ENCODE results near the gene ACY1.
A peak's percentile ranks its signal among the peaks of the same experiment; 100 is the strongest.

The ACY1 gene

GRCh38 chr3:51994530-51994929 lies 11.2 kb downstream of the ACY1 start:
- DNase-seq = no peak
- H3K27ac ChIP-seq = peak overlapping the region; percentile 90
- in situ Hi-C loops (cut with HindIII; ENCODE audit: low pct_ligation_motif_present, low sequenced_read_pairs) = no loop called here
- H3K4me3 ChIP-seq (ENCODE audit: low read depth, low read length) = peak overlapping the region; percentile 99
- TF ChIP-seq, protein P1, sequence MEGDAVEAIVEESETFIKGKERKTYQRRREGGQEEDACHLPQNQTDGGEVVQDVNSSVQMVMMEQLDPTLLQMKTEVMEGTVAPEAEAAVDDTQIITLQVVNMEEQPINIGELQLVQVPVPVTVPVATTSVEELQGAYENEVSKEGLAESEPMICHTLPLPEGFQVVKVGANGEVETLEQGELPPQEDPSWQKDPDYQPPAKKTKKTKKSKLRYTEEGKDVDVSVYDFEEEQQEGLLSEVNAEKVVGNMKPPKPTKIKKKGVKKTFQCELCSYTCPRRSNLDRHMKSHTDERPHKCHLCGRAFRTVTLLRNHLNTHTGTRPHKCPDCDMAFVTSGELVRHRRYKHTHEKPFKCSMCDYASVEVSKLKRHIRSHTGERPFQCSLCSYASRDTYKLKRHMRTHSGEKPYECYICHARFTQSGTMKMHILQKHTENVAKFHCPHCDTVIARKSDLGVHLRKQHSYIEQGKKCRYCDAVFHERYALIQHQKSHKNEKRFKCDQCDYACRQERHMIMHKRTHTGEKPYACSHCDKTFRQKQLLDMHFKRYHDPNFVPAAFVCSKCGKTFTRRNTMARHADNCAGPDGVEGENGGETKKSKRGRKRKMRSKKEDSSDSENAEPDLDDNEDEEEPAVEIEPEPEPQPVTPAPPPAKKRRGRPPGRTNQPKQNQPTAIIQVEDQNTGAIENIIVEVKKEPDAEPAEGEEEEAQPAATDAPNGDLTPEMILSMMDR (IDR thresholded peaks at IDR 0.05; ENCODE audit: low read depth, low read length, missing control alignments) = no peak
- H3K36me3 ChIP-seq (replicated peaks) = peaks cover 39% of the 10 kb centered on the region
- no peaks in the 10 kb centered on the region for H3K27me3 ChIP-seq (replicated peaks)

DNA sequence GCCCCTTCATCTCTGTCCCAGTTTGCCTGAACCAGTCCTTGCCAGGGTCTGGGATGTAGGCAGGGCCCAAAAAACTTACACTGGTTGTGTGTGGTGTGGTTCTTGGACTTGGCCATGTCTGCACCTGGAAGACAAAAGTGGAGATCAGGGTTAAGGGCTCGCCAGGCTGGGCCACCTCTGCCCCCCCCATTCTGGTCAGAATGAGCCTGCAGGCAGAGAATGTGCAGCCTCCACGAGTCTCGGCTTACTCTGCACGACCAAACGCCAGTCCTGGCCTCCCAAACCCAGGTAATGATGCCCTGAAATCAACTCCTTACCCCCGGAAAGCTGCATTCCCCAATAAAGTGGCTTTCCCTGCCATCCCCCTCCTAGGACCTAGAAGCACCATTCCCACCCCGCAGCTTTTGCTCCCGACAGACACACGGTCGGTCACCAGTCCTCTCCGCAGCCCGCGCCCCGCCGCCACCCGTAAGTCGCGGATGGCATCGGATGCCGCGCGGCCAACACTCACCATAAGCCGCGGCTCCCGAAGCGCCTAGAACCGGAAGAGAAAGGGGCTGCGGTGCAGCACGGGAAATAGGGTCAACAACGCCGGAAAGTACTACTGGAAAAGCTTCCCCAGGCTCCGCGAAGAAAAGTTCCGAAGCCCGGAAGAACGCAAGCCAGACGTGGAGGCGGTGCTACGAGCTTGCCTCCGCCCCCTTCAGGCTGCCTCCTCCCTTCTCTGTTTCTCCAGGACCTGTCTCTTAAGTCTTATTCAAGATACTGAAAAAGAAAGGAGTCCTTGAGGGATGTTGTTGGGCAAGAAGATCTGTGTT lies 12.2 kb downstream of the ACY1 start, which contains the start of gene RPL29:
Gene RPL29 (minus strand): TSS at position 550 of the 818 bp plus-strand sequence. CDS start 434 bp downstream, at position 116.
- Histone ChIP-seq H3K27me3 (replicated peaks) (no peaks in the 10 kb centered on the region), H3K4me3 (ENCODE audit: low read depth, low read length) (peak within 1 kb of the TSS; percentile 99), H3K36me3 (replicated peaks) (peaks cover 39% of the 10 kb centered on the region), H3K27ac (peak within 1 kb of the TSS; percentile 90)
- in situ Hi-C loops (cut with HindIII; ENCODE audit: low pct_ligation_motif_present, low sequenced_read_pairs) = no loop called here
- DNase-seq = peak; percentile 95
- TF ChIP-seq, protein P1 (IDR thresholded peaks at IDR 0.05; ENCODE audit: low read depth, low read length, missing control alignments) = peak; percentile 22

DNA sequence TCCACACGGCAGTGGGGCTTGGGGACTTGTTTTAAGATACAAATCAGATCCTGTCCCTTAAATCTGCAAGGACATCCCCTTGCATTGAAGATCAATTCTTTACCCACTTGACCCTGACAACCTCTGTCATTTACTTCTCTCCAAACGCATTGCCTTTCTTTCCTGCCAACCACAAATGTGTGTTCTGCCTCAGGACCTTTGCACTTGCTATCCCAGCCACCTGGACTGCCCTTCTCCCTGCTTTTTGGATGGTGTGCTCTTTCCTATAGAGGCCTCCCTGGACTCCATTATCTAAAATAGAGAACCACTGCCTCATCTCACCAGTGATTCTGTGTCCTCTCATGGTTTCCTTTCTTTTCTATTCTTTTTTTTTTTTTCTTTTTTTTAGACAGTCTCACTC lies 13.8 kb downstream of the ACY1 start:
- Histone ChIP-seq H3K27ac (no peak overlapping the region), H3K4me3 (ENCODE audit: low read depth, low read length) (no peak overlapping the region), H3K27me3 (replicated peaks) (no peaks in the 10 kb centered on the region), H3K36me3 (replicated peaks) (peaks cover 28% of the 10 kb centered on the region)
- DNase-seq = no peak
- TF ChIP-seq, protein P1 (IDR thresholded peaks at IDR 0.05; ENCODE audit: low read depth, low read length, missing control alignments) = no peak
- in situ Hi-C loops (cut with HindIII; ENCODE audit: low pct_ligation_motif_present, low sequenced_read_pairs) = no loop called here

- H3K27me3 ChIP-seq (replicated peaks) = no peaks in the 10 kb centered on the region
- no peak overlapping the region for H3K4me3 ChIP-seq (ENCODE audit: low read depth, low read length)
- TF ChIP-seq, protein P1 (IDR thresholded peaks at IDR 0.05; ENCODE audit: low read depth, low read length, missing control alignments) = no peak
- in situ Hi-C loops (cut with HindIII; ENCODE audit: low pct_ligation_motif_present, low sequenced_read_pairs) = no loop called here
- DNase-seq = no peak
- H3K27ac ChIP-seq = no peak overlapping the region
- peaks cover 19% of the 10 kb centered on the region for H3K36me3 ChIP-seq (replicated peaks)
Observed at GRCh38 chr3:51997935-51998596, 14.7 kb downstream of the ACY1 start.

- Histone ChIP-seq H3K27ac (no peak overlapping the region), H3K36me3 (replicated peaks) (peaks cover 15% of the 10 kb centered on the region), H3K27me3 (replicated peaks) (no peaks in the 10 kb centered on the region), H3K4me3 (ENCODE audit: low read depth, low read length) (no peak overlapping the region)
- DNase-seq = no peak
- in situ Hi-C loops (cut with HindIII; ENCODE audit: low pct_ligation_motif_present, low sequenced_read_pairs) = no loop called here
- TF ChIP-seq, protein P1 (IDR thresholded peaks at IDR 0.05; ENCODE audit: low read depth, low read length, missing control alignments) = no peak
Observed at GRCh38 chr3:51998774-51999173, 15.4 kb downstream of the ACY1 start.
